Glomerular visceral epithelial cell (primary cell): ENCODE data around the gene CCDC82.

Source experiments
- DNase-seq: peaks from one replicate; pipeline ENCODE4 v3.0.0-alpha.2; 2016; ENCODE audit errors: extremely low spot score

The CCDC82 gene

DNA sequence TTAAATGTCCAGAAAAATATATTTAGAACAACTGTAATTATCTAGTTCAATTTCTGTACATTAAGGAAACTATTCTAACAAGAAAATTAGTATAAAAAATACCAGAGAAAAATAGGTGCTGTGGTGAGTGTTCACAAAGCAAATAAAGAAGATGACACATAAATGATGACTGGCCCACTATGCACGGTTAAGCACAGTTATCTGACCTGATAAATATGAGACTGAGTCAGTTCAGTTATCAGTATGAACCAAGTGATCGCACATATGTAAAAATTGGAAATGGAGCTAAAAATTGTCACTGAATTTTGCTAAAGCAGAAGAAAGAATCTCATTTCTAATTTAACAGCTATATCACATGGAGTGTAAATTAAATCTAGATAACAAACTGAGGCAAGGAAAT lies 27.9 kb downstream of the CCDC82 start:
- DNase-seq, result peak; percentile 38

DNA sequence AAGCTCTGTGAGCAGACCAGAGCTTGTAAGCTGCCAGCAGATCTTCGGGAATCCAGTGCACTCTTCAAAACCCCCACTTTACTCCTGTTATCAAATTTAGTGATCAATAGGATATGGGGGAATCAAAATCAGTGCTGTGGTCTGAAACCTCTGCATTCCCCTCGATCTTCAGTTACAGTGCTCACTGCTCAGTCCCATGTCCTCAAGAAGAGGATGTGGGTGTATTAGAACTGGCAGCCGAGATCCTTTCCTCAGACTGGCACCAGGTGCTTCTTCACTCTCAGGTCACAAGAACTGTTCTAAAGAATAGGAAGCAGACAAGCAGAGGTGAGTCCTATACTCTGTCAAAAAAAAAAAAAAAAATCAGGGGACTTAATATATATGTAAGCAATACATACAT lies 31.4 kb downstream of the CCDC82 start:
- DNase-seq, result no peak

DNA sequence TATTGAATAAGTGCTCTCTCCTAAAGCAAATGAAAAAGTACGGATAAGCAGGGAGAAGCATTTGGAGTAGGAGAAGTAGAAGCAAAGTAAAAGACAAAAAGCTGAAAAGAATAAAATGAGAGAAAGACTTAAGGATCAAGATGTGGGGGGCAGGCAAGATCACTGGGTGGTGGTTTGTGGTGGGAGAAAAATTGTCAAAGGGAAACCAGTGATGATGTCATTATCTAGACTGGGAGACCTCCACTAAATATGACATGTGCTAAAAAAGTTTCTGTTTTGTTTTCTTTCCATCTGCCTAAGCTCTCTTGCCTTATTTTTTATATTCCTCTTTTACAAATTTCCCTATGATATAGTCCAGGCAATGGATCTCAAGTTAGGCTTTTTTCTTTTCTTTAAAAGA lies 31.9 kb downstream of the CCDC82 start:
- no peak for DNase-seq

DNA sequence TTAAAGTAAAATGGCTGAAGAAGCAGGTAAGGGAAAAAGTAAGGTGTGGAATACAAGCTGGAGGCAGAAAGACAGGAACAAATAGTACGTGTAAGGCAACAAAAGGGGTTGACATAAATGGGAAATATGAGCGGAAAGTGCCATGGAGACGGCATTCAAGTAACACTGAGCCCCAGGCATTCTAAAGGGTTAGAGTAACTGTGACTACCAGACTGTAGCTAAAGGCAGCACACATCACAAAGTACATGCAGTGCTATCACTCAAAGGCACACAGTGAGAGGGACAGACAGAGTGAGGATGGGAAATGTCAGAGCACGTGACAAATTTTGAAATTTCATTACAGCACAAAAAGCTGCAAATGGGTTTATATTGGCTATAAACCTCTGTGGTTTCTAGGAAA lies 32.9 kb downstream of the CCDC82 start:
- DNase-seq, result no peak

DNA sequence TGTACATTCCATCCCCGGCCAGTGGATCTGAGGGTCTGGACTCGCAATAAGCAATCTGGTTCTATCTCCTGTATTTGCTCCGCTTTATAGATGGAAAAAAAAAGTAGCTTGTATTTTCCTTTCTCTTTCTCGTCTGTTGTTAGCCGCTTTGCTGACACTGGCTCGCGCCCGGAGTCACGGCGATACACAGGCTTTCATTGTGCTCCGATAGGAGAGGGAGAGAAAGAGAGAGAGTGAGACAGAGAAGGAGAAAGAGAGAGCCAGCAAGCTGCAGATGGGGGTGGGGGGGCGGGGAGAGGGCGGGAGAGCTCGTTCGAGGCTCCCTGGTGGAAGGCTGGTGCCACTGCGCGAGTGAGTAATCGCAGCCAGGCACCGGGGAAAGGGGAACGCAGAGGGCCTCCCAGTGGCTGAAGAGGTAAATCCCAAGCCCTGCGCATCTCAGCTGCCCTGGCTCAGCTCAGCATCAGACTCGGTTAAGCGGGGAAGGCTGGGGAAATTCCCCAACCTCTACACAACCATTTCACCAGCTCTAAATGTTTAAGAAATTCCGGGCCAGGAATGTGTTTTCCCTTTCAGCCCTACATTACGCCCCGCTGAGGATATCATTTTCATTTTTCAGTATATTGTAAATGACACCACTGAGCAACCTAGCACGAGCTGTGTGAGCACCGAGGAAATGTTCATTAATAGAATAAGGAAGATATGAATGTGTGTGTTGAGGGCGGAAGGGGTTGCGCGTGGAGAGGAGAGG lies 46.6 kb downstream of the CCDC82 start, which contains the start of gene MAML2:
Gene MAML2 (minus strand): TSS at position 235 of the 751 bp plus-strand sequence. CDS start 1,300 bp downstream, outside the sequence.
- DNase-seq, result peak; percentile 96

DNA sequence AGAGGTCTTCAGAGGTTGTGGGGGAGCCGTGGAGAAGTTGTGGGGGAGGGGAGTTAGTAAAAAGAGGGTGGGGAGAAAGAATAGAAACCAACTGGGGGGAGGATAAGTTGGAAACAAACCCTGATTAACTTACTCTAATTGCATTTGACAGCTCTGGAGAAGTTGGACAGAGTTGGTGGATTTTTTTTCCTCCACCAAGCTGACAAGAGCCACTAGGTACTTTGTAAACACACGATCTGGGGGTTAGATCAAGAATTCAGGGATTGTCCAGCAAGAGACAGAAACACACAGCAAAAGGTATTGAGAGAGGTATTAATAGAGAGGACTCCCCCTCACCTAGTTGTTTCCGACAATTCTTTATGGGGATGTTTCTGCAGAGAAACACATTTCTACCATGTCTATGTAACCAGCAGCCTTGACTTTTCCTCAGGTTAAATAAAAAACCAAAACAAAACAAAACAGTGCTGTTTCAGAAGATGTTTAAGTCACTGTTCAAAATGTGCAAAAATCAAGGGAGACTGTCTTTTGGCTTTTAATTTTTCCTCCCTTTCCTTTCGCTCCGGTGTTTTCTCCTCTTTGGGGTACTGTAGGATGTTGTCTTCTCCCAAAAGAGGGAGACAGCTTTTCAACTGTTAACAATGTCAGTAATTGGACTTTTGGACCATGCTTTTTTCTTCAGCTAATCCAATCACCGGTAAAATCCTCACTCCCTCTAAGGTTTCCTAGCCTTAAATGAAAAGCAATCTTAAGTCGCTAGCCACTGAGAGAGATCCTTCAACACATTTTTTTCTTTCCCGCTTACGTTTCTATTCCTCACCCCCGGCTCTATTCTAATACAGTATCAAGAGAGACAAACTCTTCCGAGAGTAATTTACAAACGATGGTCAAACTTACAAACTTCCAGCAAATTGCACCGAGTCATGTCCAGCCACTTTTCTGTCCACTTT lies 47.4 kb downstream of the CCDC82 start:
- DNase-seq, result no peak

DNA sequence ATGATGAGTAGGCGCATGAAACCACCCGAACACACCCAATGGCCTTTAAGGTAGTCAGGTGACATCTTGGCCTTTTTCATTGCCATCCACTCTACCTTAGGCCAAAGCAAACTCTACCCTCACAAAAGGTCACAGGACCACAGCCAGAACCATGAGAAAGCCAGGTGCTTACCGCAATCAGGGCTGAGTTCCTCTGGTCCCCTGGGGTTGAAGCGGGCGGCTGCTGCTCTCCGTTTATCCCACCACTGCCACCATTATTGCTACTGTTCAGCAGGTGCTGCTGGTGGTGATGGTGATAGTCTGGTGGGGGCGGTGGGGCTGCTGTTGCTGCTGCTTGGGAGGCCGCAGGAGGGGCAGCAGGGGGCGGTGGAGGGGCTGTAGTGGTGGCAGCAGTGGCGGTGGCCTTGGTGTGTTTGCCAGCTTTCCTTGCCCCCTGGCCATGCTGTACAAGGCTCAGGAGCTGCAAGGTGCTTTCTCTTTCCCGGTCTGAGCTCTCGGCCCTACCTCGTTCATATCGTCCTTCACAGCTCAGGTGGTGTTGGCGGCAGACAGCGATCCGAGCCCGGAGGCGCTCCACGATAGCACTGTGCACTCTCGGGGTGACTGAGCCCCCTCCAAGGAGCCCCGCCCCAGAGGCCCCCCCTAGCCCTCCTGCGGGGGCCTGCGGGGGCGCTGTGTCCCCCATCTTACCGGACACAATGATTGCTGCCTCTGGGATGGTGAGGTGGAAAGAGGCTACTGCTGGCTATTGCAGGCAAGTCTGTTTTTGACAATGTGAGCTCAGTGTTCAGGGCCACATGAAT lies 48.3 kb downstream of the CCDC82 start:
- DNase-seq, result peak; percentile 64

DNA sequence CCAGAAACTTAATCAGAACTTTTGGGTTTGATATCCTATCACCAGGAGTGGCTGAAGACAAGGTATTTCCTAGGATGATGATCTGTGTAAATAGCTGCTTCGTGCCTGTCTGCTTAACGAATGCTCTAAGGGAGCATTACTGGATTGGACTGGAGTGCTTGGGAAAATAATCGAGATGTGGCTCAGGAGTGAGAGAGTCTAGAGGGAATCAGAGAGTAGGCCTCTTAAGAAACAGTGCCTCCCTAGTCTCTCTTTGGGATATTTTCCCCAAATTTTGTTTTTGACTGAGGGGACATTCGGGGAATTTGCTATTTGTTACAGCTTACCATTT lies 49.2 kb downstream of the CCDC82 start:
- no peak for DNase-seq

DNA sequence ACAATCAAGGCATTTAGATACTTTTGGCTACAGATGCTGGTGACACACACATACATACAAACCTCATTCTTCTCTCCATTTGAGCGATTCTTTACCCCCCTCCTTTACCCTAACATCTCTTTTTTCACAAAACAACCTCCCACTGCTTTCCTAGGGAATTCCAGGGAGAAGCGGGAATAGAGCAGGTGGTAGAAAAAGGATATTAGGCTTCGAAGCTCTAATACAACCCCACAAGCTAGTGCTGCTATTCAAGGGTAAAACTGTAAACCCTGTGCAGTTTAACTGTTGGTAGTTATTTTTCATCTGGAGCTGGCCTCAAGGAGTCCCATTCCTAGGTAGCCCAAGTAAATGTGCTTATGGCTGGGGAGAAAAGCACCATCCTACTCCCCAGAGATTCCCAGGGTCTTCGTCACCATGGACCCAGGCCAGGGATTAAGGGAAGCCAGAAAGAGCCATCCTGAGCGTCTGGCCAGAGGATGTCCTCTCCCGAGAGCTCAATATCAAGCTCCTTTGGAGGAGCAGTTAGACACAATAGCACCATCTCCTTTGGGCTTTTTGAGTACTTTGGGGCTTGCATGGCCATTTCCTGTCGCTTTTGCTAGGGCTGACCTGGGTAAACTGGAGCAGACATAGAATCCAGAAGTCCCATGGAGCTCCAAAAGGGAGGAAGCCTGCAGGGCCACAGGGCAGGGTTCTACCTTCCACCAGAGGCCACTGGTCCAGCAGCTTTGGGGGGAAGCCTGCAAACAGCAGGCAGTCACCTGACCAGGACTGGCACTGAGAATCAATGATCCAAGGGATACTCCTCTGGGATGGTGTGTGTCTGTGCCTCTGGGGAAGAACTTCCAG lies 49.8 kb downstream of the CCDC82 start:
- DNase-seq, result peak; percentile 49

DNA sequence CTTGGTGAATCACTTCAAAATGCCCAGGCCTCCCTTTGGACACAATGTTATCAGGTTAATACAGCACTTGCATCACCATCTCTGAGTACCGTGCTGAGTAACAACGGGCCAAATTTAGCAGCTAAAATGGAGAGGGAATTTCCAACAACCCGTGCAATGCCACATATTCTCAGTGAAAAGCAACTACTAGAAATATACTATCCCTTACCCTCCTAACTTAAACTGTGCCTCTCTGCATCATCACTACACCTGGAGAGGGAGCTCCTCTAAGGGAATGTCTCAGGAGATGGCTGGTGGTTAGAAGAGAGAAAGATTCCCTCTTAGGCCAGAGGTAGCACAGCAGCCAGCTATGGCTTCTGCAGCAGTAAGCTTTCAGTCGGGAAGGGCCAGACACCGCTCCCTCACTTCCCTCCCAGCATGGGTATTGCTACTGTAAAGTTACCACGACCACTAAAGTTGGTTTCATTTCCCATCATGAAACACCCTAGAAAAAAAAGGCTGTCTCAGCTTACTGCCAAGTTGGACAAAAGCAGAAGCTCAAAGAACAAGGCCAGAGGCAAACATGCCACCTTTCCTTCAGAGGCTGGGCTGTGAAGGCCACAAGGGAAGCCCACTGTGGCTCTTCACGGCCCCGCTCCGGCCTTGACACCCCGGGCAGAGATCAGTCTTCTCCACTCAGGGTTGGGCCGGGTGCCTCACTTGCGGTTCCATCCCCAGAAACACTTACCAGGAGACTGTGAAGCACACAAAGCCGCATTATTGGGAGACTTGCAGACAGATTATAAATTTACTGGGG lies 50.6 kb downstream of the CCDC82 start:
- peak; percentile 57 for DNase-seq

DNA sequence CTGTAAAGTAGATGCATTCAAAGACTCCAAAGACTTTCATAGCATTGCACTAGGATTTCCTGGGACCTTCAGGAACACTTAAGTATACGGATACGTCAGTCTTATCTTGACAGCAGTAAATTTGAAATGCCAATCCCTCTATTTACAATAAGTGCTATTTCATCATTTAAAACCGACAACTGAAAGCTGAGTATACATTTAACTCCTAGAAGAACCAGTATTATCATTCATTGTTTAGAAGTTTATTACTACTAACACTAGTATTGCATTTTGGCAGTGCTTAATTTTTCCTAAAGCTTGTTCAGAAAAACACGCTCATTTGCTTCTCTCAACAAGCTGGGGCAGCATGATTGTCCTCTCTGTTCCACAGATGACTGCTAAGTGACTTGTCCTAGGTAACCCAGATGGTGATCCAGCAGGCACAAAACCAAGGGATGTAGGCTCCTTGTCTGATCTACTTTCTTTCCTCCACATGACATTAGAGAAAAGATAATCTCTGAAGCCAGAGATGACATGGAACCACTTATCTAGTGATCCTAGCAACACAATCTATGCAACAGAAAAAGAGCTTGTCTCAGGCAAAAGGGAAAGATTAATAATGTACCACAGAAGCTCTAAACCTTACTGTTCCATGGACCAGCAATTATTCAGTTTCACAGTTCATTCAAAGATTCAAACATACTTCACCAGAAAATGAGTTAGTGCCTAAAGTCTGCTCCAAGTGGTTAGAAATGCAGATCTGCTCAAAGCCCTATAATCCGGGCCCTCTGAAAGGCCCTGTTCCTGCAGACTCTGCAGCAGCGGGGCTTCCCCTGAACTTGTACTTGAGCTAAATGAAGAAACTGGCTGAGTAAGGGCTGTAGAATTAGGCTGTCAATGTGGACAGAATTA lies 51.9 kb downstream of the CCDC82 start:
- DNase-seq, result no peak

DNA sequence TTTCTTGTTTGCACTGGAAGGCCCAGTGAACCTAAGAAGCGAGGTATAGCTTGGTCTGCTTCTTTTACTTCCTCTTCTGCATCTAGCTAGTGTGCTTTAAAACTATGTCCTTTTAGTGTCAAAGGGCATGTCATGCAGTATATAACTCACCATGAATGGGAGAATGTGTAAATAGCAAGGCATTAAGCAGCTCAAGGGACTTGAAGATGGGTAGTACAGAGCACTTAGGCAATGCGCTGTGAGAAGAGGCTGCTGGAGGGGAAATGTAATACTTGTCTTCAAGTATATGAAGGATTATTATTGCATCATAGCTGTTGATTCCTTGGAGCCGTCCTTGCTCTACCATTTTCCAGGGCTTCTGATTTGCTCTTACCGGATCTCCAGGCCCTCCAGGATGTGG lies 54.3 kb downstream of the CCDC82 start:
- no peak for DNase-seq

DNA sequence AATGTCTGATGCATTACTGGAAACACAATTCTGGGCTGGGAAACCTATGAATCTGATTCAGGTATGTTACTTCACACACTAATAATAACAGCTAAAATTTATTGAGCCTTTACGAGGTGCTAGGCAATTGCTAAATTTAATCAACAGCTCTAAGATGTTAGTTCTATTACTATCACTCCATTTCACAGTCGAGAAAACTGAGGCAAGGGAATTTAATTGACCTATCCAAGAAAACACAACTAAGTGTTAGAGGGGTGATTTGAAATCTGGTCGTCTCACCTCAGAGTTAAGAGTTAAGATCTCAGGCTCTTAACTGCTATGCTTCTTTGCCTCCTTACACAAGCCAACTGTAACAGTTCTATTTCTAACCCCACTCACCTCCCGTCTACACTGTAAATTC lies 55.5 kb downstream of the CCDC82 start:
- DNase-seq, result no peak

DNA sequence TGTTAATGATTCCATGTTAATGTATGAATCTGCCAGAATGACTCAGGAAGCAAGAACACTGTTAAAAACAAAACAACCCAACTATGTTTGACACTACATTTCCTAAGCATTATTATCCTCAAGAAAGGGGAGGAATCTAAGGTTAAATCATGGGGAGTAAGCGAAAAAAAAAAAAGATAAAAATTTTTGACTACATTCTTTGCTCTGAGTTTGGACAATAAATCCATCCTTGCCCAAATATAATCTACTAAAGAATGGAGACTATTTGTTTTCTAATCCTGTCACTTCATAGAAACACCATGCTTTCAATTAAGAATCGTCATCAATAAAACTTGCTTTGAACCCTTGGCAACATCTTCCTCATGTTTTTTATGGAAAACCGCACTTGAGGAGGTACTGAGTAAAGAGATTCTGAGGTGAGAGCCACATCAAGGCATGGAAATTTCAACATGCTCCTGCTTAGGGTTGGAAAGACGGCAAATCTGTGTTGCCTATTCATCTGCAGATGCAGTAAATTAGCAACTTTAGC lies 56.5 kb downstream of the CCDC82 start:
- DNase-seq, result no peak

DNA sequence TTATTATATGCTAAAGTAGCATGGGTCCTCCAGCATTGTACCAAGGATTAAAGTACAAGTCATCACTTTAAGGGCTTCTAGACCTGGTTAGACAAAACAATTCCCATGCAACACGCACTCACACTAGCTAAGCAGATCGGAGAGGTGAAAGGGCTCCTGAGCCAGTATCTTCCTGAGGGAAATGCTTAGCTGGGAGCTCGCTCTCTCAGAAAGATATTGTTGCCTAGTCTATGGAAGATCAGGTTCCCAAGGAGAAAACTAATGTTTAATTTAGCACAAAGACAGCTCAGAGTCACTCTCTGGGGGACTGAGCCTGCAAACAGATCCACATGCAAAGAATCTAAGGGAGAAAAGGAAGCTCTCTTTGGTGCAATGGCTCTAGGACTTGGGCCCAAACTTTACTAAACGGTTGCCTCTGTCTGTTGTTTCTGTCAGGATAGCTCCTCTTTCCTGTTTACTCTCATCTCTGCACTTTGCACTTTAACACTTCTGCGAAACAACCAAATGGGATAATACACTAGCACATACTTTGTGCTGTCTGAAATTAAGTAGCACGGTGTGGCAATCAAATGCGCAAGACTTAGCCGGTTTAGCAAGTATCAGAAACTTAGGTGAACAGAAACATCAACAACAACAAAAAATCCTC lies 57.5 kb downstream of the CCDC82 start:
- no peak for DNase-seq

DNA sequence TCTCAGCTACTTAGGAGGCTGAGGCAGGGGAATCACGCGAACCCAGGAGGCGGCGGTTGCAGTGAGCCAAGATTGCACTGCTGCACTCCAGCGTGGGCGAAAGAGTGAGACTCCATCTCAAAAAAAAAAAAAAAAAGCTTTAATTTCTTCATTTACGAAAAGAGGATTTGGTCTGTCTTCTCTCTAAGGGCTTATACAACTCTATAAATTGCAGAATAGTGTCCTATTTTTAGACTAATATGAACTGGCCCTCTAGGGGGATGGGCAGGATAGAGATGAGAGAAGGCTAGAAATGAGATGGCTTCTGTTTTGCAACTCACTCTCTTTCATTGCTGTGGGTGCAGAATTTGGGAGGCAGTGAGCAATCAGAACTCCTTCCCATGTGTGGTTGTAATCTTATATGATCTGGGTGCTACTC lies 58.0 kb downstream of the CCDC82 start:
- no peak for DNase-seq

DNA sequence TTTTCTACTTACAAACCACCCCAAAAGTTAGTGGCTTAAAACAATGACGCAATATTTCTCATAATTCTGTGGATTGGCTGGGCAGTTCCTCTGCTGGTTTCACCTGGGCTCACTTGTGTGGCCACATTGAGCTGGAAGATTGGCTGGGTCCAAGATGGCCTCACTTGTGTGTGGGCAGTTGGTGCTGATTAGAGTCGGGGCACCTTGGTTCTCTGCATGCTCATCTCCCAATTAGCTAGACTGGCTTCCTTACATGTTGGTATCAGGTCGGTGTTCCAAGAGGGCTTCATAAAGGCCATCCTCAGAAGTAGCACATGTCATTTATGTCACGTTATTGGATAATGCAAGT lies 59.2 kb downstream of the CCDC82 start:
- DNase-seq, result no peak

DNA sequence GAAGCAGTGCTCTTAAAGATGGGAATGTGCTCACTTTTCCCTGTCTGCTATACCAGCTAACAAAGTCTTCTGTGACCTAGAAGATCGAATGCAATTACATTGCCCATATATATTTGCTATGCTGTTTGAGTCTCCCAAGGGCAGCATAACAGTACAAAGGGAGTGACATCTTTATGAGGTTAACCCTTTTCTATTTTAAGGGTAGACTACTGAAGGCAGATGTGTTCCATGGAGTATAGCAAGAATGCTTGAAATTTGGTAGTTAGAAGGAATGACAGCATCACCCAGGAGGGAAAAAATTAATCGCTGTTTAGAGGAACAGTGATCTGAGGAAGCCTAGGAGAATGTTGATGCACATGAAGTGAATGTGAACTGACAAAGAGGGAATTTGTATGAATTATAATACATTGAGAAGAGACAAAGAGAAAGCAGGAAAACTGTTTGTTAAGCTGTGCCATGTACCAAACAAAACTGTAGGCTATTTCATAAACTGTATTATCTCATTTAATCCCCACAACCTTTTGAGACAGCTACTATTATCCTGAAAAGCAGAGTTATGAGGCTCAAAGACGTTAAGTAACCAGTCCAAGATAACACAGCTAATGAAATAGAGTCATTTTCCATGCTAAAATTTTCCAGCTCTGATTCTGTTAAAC lies 59.7 kb downstream of the CCDC82 start:
- DNase-seq, result no peak
